VCaP (cell line): ENCODE measurements around the gene RMI1.

Source experiments
- H3K27ac ChIP-seq: fragments of 450-650 bp; 2 replicates; pipeline ENCODE4 v1.5.1; 2017
- TF ChIP-seq, protein P1 (sequence below): fragments of 450-650 bp; conservative IDR thresholded peaks from 2 replicates; pipeline ENCODE4 v1.5.1; 2017; ENCODE audit warnings: mild to moderate bottlenecking, moderate library complexity

Gene RMI1

DNA sequence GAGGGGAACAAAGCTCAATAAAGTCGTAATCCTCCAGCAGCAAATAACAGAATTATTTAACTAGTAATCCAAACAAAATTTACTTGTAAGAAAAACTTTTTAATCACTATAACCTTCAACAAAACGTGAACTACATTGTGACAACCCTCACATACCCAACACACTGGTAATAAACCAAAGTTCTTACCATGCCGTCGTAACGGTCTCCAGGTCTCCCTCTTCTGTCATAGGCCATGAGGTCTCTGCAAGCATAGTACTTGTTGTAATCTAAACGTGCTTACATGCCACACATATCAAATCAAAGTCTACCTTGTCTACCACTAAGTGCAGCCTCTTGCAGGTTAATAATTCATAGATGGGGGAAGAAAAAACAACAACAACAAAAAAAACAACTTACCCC lies 9.1 kb upstream of the RMI1 start:
- no peak overlapping the region for H3K27ac ChIP-seq
- TF ChIP-seq, protein P1, sequence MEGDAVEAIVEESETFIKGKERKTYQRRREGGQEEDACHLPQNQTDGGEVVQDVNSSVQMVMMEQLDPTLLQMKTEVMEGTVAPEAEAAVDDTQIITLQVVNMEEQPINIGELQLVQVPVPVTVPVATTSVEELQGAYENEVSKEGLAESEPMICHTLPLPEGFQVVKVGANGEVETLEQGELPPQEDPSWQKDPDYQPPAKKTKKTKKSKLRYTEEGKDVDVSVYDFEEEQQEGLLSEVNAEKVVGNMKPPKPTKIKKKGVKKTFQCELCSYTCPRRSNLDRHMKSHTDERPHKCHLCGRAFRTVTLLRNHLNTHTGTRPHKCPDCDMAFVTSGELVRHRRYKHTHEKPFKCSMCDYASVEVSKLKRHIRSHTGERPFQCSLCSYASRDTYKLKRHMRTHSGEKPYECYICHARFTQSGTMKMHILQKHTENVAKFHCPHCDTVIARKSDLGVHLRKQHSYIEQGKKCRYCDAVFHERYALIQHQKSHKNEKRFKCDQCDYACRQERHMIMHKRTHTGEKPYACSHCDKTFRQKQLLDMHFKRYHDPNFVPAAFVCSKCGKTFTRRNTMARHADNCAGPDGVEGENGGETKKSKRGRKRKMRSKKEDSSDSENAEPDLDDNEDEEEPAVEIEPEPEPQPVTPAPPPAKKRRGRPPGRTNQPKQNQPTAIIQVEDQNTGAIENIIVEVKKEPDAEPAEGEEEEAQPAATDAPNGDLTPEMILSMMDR, result no peak

DNA sequence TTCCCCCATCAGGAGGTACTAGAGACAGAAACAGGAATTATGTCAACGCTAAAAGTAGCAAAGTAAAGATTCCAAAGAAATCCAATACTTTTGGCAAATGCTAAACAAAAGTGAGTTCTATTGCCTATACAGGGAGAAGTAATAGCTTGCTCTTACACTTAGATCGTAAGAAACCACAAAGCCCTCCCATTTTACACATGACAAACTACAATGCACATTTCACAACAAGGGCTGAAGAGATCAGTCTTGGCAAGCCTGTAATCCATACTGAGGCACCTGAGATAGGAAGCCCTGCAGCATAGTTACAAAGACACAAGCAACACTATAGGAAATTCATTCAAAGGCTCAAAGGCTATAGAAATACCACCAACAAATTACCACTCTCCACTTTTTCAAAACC lies 8.3 kb upstream of the RMI1 start:
- H3K27ac ChIP-seq, result no peak overlapping the region
- TF ChIP-seq, protein P1, result no peak

DNA sequence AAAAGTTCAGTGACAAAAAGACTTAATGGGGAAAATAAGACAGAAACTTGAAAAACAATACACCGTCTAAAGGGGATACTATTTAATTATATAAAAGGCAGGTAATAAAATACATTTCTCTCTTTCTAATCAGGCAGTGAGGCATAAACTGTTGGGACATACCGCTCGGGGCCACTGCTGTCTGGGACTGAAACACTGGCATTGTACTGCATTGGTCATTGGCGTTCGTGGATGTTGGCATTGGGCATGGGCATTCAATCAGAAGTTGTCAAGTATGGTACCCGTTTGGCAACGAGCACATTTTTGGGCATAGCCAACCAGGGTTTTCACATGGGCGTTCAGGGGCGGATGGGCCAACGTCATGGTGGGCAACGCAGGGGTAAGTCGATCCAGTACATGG lies 5.3 kb upstream of the RMI1 start:
- H3K27ac ChIP-seq, result no peak overlapping the region
- TF ChIP-seq, protein P1, result no peak

DNA sequence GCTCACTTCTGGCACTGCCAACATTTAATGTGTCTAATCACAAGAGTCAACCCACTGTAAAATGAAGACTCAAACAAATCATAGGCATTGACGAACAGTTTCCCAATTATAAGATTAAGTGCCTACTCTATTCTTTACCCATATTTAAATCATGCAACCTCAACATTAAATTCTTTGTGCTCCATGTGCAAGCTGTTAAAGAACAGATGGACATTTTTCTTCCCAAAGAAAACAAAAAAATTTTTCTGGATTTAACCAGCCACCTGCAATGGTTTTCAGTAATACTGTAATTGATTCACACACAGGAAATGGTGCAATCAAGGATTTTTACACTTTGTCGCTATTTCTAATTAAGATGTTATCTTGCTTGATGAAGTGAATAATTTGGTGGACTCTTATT lies 4.2 kb upstream of the RMI1 start:
- TF ChIP-seq, protein P1, result no peak
- H3K27ac ChIP-seq, result no peak overlapping the region

DNA sequence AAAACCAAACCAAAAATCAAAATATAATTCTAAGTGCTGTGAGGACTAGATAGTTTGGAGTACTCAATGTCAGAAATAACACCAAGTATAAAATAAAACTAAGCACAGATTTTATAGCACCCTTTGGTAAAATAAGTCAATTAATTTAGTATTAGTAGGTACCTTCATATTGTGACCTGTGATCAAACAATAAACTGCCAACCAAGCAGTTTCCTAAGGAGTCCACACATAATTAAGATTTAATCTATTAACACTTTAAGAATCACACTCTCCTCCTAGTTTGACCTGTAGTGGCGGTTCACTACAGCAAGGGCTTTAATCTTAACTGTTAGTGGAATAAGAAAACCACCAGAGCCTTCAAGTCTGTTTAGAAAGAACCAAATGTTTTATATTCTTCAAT lies 3.4 kb upstream of the RMI1 start:
- TF ChIP-seq, protein P1, result no peak
- peak overlapping the region; percentile 98 for H3K27ac ChIP-seq

DNA sequence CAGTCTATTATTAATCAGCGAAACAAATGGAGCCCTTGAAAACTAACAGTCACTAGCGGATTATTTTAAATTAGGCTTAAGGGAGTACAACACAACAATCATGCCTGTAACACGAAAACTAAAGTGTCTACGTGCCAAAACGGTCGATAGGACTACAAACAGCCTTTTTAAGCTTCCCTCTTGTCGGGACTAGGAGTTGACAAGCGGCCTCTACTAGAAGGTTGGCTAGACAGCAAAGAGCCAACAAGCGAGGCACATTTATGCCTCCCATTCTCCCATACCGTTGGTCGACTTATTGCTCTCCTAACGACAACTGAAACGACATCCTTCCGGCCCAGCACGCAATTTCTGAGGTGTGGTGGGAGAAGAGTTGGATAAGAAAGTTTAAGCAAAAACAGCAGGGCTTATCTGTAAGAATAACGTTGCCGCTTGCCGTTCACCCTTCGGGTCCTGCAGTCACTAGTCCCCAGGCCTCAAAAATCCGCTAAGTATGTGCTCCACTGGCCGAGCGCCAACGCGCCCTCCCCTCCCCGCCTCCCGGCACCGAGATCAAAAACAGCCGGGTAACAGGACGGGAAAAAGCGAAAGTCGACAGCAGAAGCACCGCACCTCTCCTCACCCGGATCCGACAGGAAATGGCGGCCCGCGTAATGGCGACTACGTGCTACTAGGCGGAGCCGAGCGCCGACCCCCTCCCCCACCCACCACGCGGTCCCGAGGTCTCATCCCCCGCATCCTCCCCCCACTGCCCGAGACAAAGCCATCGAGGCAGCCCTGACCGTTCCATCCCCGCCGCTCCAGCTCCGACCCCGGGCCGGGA lies 1.4 kb upstream of the RMI1 start:
- TF ChIP-seq, protein P1, result no peak
- H3K27ac ChIP-seq, result peak overlapping the region; percentile 98

DNA sequence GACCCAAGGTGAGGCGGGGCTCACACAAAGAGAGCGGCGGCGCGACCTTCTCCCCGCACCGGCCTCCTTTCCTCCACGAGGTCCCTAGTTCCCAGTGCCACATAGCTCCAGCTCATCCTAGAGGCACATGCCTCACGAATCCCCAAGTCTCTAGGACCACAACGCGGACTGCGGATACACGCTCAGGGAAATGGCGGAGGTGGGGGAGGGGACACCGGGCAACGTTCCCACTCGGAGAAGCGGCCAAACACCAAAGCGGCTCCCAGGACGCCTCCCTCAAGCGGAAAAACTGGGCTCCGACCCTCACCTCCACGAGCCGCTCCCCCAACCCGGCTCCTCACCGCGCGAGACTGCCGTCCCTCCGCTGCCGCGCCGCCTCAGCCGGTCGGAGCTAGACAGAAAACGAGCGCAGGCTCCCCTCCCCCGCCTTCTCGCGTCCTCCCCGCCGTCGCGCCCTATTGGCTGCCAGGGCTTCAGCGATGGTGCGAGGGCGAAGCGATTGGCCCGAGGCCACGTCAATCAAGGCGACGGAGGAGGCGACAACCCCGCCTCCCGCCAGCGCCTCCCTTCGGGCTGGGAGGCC lies 702 bp upstream of the RMI1 start, which contains the start of gene HNRNPK:
TSS of gene HNRNPK (minus strand) at position 404 of the 583 bp plus-strand sequence. CDS start 1,963 bp downstream, outside the sequence.
- TF ChIP-seq, protein P1, result no peak
- H3K27ac ChIP-seq, result peak within 1 kb of the TSS; percentile 98
